ENCODE data around the gene DPP6.

DNA sequence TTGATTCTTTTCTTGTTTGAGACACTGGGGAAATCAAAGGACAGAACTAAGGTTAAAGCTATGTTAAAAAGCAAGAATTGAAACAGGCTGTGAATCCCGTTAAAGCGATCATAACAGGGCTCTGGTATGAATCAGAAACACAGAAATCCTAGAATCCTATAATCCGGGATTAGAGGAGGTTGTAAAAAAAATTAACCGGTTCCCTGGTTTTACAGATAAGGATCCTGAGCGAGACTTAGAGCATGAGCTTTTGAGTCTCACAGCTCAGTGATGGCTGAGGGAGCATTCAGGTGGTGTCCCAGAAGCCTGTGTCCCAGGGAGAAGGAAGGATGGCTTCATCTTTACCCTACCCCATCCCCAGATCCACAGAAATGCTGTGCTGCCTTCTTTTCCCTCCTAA lies 489.4 kb downstream of the DPP6 start:
- TF ChIP-seq, protein P1, sequence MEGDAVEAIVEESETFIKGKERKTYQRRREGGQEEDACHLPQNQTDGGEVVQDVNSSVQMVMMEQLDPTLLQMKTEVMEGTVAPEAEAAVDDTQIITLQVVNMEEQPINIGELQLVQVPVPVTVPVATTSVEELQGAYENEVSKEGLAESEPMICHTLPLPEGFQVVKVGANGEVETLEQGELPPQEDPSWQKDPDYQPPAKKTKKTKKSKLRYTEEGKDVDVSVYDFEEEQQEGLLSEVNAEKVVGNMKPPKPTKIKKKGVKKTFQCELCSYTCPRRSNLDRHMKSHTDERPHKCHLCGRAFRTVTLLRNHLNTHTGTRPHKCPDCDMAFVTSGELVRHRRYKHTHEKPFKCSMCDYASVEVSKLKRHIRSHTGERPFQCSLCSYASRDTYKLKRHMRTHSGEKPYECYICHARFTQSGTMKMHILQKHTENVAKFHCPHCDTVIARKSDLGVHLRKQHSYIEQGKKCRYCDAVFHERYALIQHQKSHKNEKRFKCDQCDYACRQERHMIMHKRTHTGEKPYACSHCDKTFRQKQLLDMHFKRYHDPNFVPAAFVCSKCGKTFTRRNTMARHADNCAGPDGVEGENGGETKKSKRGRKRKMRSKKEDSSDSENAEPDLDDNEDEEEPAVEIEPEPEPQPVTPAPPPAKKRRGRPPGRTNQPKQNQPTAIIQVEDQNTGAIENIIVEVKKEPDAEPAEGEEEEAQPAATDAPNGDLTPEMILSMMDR (conservative IDR thresholded peaks at IDR 0.05; ENCODE audit: low read depth in 2 of 2) = no peak
- TF ChIP-seq NANOG (IDR thresholded peaks at IDR 0.05; ENCODE audit: borderline replicate concordance) = no peak
- TF ChIP-seq JUNB (IDR thresholded peaks at IDR 0.05; ENCODE audit: unreplicated experiment) = no peak
- no peak for TF ChIP-seq EZH2 (IDR thresholded peaks at IDR 0.05; ENCODE audit: low read depth, unreplicated experiment)
- TF ChIP-seq STAT1 (IDR thresholded peaks at IDR 0.05; ENCODE audit: unreplicated experiment) = no peak
- no peak for TF ChIP-seq POLR2AphosphoS5 (IDR thresholded peaks at IDR 0.05; ENCODE audit: low read depth)
- TF ChIP-seq, protein P2, sequence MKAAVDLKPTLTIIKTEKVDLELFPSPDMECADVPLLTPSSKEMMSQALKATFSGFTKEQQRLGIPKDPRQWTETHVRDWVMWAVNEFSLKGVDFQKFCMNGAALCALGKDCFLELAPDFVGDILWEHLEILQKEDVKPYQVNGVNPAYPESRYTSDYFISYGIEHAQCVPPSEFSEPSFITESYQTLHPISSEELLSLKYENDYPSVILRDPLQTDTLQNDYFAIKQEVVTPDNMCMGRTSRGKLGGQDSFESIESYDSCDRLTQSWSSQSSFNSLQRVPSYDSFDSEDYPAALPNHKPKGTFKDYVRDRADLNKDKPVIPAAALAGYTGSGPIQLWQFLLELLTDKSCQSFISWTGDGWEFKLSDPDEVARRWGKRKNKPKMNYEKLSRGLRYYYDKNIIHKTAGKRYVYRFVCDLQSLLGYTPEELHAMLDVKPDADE (IDR thresholded peaks at IDR 0.05) = no peak
- no peak for TF ChIP-seq EZH2phosphoT487 (IDR thresholded peaks at IDR 0.05; ENCODE audit: unreplicated experiment)
- no peak for TF ChIP-seq CREB1 (CRISPR knock-in tag; IDR thresholded peaks at IDR 0.05; ENCODE audit: low read depth)
- no peak for TF ChIP-seq ZNF331 (CRISPR knock-in tag; IDR thresholded peaks at IDR 0.05; ENCODE audit: low read depth)
- TF ChIP-seq ZNF114 (CRISPR knock-in tag; IDR thresholded peaks at IDR 0.05) = no peak
